Measurements from ENCODE around the gene TCERG1L. TPM values are rescaled to one million over a fixed set of nuclear protein-coding genes. Genes with fewer than 3 reads are reported as not detected.

Gene TCERG1L
- total RNA-seq, 2 donors from 2014 or later: not detected

- no peak for DNase-seq
- intact Hi-C loops (cut with DNase I, micrococcal nuclease): no loop called here
- ATAC-seq: no peak
Measured at GRCh38 chr10:131253931-131254858, 57.3 kb downstream of the TCERG1L start.

- no peak for DNase-seq
- ATAC-seq: no peak
- intact Hi-C loops (cut with DNase I, micrococcal nuclease): no loop called here
Measured at GRCh38 chr10:131252567-131253276, 58.8 kb downstream of the TCERG1L start.

DNA sequence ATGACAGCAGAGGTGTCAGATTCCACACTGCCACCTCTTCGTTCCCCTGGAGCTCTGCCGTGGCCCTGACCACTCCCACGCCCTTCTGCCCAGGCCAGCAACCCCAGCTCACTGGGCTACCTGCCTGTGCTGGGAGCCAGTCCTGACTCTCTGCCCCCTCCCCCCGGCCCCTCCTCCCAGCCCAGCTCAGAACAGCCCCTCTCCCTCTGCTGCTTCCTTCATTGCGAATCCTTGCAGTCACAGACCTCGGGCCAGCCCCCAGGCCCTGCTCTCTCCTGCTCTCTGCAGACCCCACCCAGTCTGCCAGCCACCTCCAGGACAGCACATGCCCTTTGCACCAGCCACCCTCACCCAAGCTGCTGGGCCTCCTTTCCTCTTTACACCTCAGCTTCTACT, 60.4 kb downstream of the TCERG1L start:
- DNase-seq: no peak
- intact Hi-C loops (cut with DNase I, micrococcal nuclease): no loop called here
- no peak for ATAC-seq

DNA sequence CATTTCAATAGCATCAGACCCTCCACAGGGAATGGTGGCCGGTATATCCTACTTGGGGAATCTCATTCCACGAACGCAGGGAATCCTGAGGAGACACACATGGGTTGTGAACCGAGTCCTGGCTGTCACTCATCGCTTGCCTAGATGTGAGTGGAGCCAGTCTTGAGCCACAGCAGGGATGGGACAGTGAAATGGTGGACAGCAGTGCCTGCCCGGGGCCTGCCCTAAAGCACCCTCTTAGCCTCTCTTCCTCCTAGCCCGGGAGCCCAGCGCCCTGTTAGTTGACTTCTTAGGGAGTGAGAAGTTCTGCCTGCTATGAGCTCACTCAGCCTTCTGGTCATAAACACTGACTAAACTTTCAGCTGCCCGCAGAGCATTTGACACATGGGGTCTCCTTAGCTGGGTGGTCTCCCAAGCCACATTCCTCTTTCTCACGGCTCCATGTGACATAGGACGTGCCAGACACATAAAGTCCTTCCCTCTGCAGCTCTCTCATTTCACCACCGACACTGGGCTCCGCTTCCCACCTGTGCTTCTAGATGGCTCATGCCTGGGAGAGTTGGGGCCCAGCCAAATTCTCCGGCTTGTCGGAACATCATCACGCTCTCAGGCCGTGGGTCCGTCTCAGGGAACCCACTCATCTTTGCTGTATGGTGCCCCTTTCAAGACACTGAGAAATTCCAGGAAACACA, 60.9 kb downstream of the TCERG1L start:
- ATAC-seq (no peak), DNase-seq (no peak)
- intact Hi-C loops (cut with DNase I, micrococcal nuclease): no loop called here

GRCh38 chr10:131249955-131250344, 61.6 kb downstream of the TCERG1L start:
- DNase-seq (no peak), ATAC-seq (no peak)
- intact Hi-C loops (cut with DNase I, micrococcal nuclease): no loop called here

- intact Hi-C loops (cut with DNase I, micrococcal nuclease): no loop called here
- no peak for DNase-seq
- ATAC-seq: no peak
Measured at GRCh38 chr10:131249238-131249954, 62.1 kb downstream of the TCERG1L start.

GRCh38 chr10:131248376-131249165, 63.0 kb downstream of the TCERG1L start:
- intact Hi-C loops (cut with DNase I, micrococcal nuclease): no loop called here
- ATAC-seq: no peak

GRCh38 chr10:131247873-131248272, 63.6 kb downstream of the TCERG1L start:
- DNase-seq: no peak
- intact Hi-C loops (cut with DNase I, micrococcal nuclease): no loop called here
- ATAC-seq: no peak

More at GRCh38 chr10:131248376-131249165, 63.0 kb downstream of the TCERG1L start:
- DNase-seq: no peak

GRCh38 chr10:131246775-131247174, 64.7 kb downstream of the TCERG1L start:
- DNase-seq (no peak), ATAC-seq (no peak)
- intact Hi-C loops (cut with DNase I, micrococcal nuclease): no loop called here

GRCh38 chr10:131246089-131246488, 65.4 kb downstream of the TCERG1L start:
- intact Hi-C loops (cut with DNase I, micrococcal nuclease): no loop called here
- DNase-seq (no peak), ATAC-seq (no peak)

DNA sequence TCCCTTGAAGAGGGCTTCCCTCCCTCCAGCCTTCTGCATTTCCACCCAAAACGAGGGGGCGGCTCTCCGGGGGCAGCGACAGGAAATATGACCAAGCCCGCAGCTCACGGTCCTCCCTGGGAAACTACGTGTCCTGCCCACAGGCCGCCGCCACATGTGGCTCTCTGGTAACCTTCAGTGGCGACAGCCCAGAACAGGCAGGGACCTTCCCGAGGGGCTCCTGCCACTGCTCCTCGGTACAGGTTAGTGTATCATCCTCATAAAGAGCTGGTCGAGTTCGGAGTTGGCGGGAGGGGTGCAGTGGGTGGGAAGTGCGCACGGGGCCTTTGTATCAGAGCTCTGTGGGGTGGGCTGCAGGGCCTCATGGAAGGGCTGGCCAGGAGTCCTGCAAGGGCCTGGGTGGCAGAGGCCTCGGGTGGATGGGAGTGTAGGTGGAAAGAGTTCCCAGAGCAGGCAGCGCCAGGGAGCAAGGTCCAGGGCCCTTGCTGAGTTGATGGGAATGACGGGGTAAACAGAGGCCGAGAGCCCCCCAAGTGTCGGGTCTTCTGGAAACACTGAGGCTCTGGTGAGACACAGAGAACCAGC, 66.0 kb downstream of the TCERG1L start:
- ATAC-seq: no peak
- no peak for DNase-seq
- intact Hi-C loops (cut with DNase I, micrococcal nuclease): no loop called here

DNA sequence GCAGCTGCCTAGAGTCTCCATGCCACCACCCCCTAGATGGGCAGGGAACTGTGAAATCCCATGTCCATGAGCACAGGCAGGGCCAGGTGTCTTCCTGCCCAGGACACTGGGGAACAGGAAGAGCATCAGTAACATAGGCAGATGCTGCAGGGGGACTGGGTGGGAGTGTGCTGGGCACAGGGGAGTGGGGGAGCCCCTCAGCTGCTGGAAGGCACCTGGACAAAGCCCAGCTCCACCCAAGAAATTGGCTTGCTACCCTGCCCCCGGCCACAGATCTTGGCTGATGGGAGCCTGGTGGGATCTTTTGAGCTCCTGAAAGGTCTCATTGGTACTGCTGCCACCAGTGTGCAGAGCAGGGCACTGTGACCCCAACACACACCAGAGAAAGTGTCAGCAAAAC, 66.7 kb downstream of the TCERG1L start:
- DNase-seq (no peak), ATAC-seq (no peak)

DNA sequence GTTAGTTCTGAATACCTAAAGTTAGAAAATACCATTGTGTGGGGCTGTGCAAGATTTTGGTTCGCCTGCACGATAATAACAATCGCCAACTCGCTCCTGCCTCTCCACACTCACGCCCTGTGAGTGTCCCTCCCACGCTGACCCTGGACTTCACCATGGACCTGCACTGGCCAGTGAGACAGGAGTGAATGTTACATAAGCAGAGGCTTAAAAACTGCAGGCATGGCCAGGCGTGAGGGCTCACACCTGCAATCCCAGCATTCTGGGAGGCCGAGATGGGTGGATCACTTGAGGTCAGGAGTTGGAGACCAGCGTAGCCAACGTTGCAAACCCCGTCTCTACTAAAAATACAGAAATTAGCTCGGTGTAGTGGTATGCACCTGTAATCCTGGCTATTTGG, 68.4 kb downstream of the TCERG1L start:
- DNase-seq: no peak
- no peak for ATAC-seq
- intact Hi-C loops (cut with DNase I, micrococcal nuclease): no loop called here

More for the DNA sequence above, 66.7 kb downstream of the TCERG1L start:
- intact Hi-C loops (cut with DNase I, micrococcal nuclease): no loop called here

DNA sequence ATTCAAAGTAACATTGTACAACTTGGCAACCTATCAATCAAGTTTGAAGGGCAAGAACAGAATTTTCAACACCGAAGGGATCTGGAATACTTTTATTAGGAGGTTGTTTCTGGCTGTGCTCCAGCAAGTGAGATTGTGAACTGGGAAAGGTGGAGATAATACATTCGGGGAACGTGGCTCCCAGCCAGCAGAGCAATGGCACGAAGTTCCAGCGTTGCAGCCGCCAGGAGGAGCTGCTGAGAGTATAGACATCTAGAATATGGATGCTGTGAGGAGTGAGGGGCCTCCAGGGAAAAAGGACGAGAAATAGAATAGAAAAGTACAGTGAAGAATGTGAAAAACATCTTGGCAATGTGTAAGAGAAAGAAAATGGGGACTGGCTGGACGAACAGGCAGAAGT, 69.5 kb downstream of the TCERG1L start:
- intact Hi-C loops (cut with DNase I, micrococcal nuclease): no loop called here

DNA sequence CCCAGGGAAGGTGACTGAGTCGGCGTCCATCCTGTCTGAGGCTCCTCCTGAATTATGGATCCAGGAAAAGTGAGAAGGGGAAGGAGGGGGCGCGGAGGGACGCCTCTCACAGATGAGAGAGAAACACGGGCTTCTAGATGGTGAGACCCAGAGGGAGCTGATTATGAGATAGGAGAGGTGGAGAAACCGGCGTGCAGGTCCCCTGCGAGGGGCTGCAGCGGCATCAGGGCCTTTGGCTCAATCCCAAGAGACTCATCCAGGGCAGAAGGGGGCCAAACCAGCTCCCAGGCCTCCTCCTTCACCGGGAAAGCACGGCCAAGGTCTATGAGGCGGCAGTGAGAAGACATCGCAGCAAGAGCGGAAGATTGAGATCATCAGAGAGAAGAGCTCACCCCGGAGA, 70.8 kb downstream of the TCERG1L start:
- ATAC-seq: no peak
- intact Hi-C loops (cut with DNase I, micrococcal nuclease): no loop called here
- DNase-seq: no peak

More for the DNA sequence above, 69.5 kb downstream of the TCERG1L start:
- ATAC-seq: no peak
- no peak for DNase-seq

DNA sequence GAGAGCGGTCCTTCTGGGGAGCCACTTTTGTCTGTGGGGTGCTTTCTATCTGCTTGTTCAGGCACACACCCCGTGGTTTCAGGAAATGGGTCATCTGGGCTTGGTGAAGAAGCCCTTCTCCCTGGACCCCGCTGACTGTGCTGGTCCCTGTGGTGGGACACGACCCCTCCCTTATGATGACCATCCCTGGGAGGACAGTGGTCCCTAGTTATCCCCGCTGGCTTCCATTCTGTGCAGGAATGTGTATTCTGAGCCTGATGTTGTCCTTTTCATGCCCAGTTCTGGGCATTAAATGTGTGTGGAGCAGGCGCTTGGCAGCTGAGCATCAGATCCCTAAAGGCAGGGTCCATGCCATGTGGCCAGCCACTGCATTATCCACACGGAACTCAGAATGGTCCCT, 71.6 kb downstream of the TCERG1L start:
- intact Hi-C loops (cut with DNase I, micrococcal nuclease): no loop called here
- DNase-seq (no peak), ATAC-seq (no peak)

DNA sequence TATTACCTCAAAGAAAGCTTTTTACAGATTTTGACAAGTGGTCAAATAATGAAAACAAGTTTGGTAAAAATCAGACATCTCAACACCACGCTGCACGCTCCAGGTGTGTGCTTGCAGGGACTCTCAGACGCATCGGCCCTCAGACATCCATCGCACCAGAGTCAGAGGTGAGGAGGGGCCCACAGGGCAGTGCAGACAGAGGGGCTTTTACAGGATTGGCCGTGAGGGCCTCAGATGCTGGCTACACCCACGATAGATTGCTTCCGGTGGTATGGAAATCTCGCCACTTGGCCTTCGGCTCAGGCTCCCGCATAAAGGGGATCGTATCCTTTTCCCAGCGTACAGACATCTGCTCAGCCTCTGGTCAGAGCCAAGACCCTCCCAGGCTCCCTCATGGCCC, 72.1 kb downstream of the TCERG1L start:
- DNase-seq (no peak), ATAC-seq (no peak)
- intact Hi-C loops (cut with DNase I, micrococcal nuclease): no loop called here

Data from left colon (tissue), 2 donors.